Erythroblast (primary cell): ENCODE data around the gene CLDN17.

Source experiments
- GATA1 ChIP-seq: IDR thresholded peaks from 2 replicates; pipeline ENCODE4 v1.6.1; 2011; ENCODE audit warnings: low read depth, mild to moderate bottlenecking, control low read depth, low read length, moderate library complexity
- POLR2A ChIP-seq: IDR thresholded peaks from 2 replicates; pipeline ENCODE4 v1.6.1; 2011; ENCODE audit warnings: mild to moderate bottlenecking, low read length

DNA sequence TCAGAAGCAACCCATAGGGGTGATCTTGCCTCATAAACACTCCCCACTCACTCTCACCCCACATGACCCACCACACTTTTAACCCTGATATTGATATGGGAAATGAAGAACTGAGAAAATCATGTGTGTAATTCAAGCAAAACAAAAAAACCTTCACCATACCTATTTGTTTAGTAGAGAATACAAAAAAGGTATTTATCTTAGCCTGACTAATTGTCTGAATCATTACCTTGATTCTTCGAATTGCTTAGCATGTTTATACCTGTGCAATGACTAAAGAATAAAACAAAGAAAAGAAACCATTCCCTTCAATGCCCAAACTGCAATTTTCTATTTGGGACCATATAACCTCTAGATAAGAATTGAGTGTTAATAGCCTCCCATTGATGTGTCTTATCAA lies 1.8 kb downstream of the CLDN17 start:
- TF ChIP-seq POLR2A (no peak), GATA1 (no peak)
